GM21717 (cell line): Measurements from ENCODE around the gene FGF10.

Experiments used
- ATAC-seq: cut with Tn5 transposase; IDR thresholded peaks from one replicate; pipeline ENCODE4 v1.9.1; 2021; ENCODE audit warnings: mild to moderate bottlenecking, moderate library complexity; ENCODE audit not compliant: unreplicated experiment

The FGF10 gene

DNA sequence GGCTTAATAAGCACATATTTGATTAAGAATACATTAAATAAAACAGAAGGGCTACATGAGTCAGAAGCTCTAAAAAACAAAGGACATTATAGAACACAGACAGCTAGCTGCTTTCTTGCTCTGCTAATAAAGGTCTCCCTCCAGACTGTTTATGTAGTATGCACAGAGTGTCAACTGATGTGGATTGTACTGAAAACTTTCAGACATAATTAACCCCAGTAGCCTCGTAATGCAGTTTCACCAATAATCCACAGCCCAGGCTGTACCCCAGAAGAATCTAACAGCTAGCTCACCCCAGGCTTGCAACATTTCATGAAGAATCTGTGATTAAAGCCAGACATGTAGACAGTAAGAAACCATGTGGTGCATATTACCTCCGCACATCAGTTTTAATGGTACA, 30.8 kb downstream of the FGF10 start:
- no peak for ATAC-seq

DNA sequence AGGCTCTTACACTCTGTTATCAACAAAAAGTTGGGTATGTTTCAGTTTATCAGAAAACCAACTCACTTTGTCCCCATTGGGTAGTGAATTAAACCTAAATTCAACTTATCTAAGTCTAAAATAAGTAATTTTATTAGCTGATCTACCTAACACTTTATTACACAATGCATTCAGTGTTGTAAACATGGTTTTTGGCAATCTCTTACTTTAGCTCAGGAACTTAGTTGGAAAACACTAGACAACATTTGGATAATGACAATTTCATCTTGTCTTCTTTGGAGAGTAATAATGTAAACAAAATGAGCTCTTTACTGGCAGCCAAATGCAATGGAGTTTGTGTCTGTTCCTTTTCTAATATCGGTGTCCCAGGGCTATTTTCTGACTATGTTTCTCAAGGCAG, 33.0 kb downstream of the FGF10 start:
- no peak for ATAC-seq

DNA sequence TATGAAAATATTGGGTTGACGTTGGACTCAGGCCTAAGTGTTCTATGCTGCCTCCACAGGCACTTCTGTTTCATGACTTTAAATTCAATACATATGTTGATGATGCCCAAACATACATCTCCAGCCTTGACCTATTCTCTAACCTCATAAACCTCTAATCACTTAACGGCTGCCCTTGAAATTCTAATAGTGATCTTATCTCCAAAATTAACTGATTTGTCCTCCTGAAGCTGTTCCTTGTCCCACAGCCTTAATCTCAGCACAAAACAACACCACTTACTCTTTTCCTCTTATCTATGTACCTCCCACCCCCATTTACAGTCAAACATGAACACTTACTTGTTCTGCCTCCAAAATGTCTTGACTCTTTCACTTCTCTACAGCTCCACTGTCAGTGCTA, 43.3 kb downstream of the FGF10 start:
- no peak for ATAC-seq

DNA sequence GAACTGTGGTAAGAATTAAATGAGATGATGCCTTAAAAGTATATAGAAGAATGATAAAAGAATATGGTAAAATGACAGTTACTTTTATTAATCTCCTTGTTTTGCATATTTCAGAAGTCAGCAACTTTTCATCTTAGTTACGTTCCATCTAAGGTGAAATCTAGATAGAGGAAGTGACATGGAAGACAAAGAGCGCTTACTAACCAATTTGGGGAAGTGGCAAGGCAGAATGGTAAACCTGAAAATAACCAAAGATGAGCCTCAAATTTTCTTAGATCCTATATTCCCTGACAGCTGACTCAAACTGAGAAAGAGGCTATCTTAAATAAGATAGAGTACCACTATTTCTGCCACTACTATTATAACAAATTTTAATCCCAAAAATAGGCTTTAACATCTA, 52.5 kb downstream of the FGF10 start:
- peak; percentile 51 for ATAC-seq

DNA sequence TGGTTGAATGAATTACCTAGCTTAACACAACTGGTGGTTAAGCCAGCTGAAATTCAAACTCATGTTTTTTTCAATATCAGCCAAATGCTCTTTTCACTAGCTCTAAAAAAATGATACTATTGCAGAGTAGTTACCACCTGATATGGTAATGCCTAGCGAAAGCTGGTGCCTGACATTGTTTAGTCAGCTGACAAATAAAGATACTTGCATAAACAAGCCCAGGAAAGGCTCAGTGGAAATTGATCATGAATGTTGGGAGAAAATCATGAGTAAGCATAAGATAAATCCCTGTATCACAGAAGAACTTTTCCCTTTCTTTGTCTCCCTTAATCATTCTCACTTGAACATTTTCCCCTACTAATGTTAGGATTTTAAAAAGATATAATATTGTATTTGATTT, 54.6 kb downstream of the FGF10 start:
- no peak for ATAC-seq

DNA sequence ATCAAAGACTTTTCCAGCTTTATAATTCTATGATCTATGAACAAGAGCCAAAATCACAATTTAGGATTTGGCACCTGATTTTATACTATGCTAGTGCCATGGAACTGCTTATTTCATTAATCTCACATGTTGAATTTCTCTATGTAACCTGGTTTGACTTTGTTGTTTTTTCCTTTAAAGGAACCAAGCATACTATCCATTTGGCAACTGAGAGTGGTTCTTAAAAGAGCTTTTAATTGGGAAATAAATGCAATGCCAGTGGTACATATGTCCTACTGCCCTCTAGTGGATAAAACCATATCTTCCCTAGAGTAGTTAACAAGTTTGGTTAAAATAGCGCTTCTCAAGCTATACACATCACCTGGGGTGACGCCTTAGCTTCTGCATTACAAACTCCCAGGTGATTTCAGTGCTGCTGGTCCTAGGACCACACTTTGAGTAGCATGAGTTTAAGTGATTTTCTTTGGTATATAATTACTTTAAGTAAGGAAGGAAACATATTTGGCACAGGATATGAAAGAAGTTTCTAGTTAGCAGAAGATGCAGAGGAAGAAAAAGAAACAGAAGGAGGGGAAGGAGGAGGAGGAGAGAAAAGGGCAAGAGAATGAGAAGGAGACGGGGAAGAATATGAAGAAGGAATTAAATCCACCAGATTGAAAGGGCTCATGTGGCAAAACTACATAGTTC, 56.8 kb downstream of the FGF10 start:
- peak; percentile 72 for ATAC-seq

DNA sequence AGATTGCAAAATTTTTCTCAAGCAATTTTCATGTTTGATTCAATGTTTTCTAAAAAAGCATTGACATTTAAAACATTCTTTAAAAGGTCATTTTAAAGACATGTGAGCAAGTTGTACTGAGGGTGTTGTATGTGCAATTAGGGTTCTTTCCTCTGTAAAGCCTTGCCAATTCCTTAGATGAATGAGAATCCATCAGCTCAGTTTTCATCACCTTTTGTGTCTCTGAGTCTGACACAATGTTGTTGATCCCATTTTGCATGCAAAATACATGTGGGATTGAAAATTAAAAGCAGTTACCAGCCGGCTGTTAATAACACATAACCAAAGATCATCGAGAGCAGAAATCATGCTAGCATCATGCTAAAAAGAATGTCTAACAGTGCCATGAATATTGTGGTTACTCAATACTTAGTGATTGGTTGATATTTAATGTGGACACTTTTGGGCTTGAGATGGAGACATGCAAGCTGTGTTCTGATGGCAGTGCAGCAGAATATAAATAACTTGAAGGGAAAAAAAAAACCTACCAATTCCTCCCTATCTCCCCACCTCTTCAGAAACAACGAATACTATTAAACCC, 57.7 kb downstream of the FGF10 start:
- no peak for ATAC-seq

DNA sequence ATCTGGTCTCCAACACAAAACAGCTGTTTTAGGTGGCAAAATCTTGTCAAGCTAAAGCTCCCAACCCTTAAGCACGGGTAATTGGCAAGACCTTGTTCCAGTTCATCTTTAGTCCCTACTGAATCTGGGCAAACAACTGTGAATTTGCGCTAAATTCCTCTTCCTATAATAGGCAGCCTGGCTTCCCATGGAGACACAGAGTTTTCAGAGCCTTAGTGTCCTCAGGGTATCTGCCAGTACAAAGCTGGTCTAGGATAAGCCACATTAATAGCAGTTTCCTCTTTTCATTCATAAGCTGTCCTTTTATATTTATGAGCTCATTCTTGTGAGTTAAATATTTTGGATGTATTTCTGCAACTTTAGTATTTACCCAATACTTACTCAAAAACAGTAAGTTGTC, 59.5 kb downstream of the FGF10 start:
- ATAC-seq, result no peak

DNA sequence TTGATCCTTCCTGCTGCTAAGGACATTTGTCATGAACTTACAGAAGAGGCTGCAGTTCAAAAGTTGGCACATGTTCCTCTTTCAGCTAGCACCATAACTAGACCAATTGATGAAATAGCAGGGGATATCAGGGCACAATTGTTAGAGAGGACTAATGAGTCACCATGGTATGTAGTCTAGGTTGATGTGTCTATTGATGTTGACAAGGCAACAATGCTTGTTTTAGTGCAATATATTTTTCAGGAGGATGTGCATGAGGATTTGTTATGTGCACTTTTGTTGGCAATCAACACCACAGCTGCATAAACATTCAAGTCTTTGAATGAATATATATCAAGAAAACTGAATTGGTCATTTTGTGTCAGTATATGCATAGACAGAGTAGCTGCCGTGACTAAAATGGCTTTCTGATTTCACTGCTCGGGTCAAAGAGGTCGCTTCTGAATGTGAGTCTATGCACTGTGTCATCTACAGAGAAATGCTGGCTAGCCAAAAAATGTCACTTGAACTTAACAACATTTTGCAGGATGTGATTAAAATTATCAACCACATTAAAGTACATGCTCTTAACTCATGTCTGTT, 68.0 kb downstream of the FGF10 start:
- no peak for ATAC-seq

DNA sequence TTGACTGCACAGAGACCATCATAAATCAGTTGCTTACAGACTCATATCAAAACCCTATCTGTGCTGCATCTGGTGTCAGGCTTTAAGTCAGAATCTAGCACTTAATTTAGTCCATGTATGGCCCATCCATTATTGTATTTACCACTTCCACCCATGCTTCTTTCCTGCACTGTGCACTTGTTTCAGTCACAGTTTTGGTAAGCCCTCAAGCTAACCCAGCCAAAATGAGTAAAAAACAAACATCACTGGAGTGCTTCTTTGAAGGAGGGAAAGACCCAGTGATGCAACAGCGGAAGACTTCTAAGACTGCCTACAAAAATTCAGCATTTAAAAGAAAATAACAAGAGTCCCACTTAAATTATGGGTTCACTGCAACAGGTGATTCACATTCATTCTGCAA, 69.0 kb downstream of the FGF10 start:
- no peak for ATAC-seq

DNA sequence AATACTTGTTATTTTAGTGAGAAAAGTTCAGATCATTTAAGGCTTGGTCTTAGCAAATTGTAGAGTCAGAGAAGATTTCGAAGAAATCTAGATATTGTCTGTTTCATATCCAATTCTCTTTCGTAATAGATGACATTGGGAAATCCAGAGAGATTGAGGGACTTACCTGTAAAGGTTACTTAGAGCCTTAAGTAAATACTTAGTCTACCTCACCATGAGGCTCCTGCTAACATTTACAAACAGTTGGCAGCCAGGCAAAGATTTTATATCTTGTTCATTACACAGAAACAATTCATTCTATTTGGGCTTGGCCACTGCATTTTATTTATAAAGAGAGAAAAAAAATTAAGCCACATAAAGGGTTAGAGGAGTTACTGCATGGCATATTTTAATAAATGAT, 70.3 kb downstream of the FGF10 start:
- ATAC-seq, result no peak

DNA sequence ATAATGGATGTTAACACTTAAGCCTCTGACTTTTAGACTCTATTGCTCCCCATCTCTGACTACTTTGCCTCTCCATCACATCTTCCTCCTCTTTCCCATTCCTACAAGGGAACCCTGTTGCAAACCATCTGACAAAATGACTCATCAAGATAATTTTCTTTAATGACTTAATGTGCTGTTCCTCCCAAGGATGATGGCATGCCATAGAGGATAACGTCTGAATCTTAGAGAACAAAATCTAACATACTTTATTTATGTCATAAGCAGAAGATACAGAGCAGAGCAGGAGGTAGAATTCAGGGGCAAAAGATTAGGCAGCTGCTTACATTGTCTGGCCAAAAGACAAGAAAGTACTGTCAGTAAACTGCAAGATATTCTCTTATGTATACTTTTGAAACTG, 76.8 kb downstream of the FGF10 start:
- ATAC-seq, result no peak

DNA sequence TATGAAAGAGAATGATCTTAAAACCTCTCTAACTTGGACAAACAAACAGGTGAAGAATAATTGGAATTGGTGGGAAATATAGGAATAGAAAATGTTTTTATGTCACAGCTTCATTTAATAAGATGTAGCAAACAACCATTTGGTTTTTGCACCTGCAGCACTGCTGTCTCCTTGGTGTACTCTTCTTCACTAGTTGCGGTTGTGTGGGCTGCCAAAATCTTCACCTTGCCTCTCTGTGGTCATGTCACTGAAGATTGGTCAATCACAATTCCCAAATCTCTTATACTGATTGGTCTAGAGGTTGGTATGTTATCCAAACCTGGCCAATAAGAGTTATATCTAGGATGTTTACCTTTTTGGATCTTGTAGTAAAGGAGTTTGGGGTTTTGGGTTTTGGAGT, 88.7 kb downstream of the FGF10 start:
- no peak for ATAC-seq

DNA sequence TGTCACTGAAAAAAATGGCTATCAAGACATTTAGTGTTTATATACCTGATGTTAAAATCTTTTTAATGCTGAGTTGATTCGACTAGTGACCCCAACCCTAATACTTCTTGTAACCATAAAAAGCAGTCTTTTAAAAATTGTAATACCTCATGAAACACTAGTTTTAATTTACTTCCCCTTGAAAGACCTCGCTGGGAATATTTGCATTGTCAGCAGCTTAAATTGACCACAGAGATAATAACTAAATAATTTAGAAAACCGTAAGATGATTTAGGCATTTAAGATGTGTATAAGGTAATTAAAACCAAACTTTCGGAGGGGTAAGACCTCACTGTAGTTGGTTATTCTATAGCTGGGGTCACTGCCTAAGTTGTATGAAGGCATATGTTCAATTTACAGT, 89.8 kb downstream of the FGF10 start:
- no peak for ATAC-seq

DNA sequence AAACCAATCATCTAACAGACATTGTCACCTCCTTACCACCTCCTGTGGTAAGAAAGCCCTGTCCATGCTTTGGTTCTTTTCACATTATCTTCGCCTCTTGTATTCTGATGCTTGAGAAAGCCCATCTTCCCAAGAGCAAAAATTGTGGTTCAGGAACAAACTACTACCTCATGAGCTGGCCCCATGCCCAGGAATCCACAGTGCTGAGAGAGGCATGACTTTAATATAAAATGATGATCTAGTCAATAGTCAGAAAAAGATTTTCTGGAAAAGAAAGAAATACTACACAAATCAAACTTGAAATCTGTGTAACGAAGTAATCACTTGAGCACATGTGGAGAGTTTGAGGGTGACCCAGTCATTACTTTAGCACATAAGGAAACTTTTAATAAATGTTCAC, 94.7 kb downstream of the FGF10 start:
- no peak for ATAC-seq

DNA sequence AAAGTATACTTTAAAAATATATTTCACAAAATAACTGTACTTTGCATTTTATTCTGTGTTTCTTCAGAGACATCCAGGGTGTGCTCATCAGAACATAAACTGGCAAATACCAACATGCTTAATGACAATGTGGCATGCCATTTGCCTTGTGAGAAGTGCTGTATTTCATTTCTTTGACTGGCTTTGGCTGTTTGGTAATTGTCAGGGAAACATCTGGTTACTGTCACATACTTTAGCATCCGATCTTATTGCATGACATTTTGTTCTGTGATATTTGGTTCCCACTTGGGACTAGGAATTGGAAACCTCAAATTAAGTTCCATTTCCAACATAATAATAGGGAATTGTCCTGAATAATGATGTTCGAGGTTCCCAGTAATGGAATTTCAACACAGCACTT, 96.5 kb downstream of the FGF10 start:
- no peak for ATAC-seq

DNA sequence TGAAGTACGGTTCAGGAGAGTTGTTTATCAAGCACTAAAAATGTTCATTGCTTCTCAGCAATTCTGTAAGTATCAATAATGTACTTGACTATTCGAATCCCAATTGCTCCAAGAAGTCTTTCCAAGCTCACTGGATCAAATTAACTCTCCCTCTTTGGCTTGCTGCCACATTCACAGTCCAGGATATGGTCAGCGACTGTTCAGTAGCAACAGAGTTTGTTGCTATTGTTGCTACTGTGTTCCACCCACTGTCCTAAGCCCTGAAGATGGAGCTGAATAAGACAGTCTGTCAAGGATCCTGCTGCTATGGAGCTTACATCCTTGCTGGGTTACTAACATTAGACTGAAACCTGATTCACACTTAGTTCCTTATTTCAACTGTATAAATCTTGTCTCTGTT, 110.8 kb downstream of the FGF10 start:
- no peak for ATAC-seq

DNA sequence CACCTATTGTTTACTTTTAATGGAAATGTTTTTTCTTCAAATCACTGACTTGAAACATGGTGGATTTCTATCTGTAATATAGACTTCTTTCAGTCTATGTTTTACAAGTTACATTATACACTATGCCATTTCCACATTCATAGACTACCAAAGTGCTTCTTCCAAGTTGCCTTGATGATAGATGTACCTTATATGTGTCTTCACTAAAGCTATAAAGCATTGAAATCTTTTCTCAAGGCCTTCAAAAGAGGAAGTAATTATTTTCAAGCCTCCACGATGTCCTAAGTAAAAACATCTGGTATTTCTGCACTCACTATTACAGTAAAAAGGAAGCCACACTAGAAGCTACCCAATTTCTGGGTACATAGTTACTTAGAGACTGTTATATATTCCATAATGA, 113.3 kb downstream of the FGF10 start:
- no peak for ATAC-seq

DNA sequence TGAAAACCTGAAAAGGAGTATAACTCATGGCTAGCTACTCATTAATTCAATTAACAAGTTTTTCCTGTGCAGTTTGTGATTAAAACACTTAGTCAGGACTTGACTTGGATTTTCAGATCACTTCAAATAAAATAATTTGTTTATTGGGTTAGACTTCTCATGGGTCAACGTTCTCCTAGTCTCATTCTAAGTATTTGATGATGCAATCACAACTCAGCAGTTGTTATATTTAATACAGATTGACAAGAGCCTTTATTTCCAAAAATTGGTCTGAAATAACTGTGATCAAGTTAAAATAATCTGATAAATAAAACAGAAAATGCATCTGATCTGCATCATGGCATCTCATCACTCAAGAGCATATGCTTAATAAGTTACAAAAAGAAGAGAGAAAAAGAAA, 113.9 kb downstream of the FGF10 start:
- ATAC-seq, result no peak

DNA sequence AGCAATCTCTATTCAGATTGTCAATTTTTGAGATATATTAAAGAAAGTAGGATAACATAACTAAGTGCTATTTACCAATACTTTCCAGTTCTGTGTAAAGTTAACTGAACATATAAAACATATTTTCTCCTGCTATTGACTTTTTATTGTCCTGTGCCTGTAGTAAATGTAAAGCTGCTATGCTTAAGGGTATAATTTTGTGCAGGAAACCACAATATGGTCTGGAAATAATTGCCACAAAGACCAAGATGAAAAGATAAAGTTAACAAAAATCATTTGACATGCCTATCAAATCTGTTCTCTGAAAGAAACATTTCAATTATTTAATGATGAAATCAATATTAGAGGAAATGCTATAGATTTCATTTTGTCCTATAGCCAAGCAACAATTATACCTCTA, 121.3 kb downstream of the FGF10 start:
- ATAC-seq, result no peak

DNA sequence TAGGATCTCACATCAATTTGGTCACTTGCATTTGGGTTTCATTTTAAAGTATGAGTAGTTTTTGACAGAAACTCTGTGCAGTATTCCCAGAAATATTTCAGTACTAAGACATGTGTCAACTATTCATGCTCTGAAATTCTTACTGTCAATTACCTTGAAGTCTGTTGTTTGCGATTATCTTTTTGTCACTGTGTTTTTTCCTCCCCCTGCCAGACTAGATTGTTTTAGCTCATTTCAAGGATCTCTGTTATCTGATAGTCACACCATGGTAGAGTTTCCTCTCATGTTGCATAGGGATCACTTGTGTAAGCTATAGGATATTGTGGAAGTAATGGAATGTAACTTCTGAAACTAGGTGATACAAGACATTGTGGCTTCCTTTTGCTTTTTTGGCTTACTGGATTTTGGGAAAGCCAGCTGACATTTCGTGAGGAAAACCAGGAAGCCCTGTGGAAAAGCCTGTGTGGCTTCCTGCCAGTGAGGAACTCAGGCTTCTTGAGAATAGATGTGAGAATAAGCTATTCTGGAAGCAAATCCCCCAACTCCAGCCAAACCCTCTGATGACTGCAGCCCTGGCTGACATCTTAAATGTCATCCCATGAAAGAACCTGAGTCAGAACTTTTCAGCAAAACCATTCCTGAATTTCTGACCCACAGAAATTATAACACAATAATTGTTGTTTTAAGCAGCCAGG, 122.2 kb downstream of the FGF10 start:
- ATAC-seq, result no peak

DNA sequence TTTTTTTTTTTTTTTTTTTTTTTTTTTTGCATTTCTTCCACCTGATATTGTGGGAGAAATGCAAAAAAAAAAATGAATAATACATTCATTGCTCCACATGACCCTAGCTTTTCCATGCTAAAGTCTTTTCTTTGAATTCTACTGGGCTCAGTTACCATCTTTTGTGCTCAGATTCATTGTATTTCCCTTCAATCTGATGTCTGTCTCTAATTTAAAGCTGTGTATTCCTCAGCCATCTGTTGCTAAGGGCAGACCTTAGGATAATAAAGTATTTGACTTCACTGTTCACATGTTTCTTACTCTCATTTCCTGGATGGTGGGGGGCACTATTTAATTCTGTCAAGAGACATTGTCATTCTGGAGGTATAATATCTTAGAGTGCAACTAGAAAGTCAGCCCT, 123.5 kb downstream of the FGF10 start:
- ATAC-seq, result no peak
